DND-41 (cell line): ENCODE results near the gene CAPN12.
"Not testable (repeated sequence)": the region's sequence is repeated elsewhere in the genome, so short reads cannot be mapped to it uniquely, and the experiment has no call there.

ENCODE experiments used
- ATAC-seq: fragments of 200-7000 bp; cut with Tn5 transposase; 3 replicates; pipeline ENCODE4 v1.9.1; 2021; ENCODE audit warnings: low read depth; ENCODE audit not compliant: insufficient read depth
- DNase-seq: peaks from one replicate; pipeline ENCODE4 v3.0.0-alpha.2; 2020
- H2AFZ ChIP-seq: 2 replicates; pipeline ENCODE4 v1.6.0; 2012; ENCODE audit warnings: low read depth, low read length
- H3K27ac ChIP-seq: 2 replicates; pipeline ENCODE4 v1.5.1; 2012; ENCODE audit warnings: low read length, inconsistent platforms
- H3K27me3 ChIP-seq: fragments of 200-600 bp; sonication (generic); 2 replicates; pipeline ENCODE4 v1.6.0; 2012; ENCODE audit warnings: low read length, mild to moderate bottlenecking, inconsistent platforms; ENCODE audit not compliant: insufficient read depth, poor library complexity
- H3K36me3 ChIP-seq: 2 replicates; pipeline ENCODE4 v1.5.1; 2012; ENCODE audit warnings: low read length, inconsistent platforms; ENCODE audit not compliant: insufficient read depth
- H3K4me1 ChIP-seq: 2 replicates; pipeline ENCODE4 v1.5.1; 2012; ENCODE audit warnings: mild to moderate bottlenecking, low read length; ENCODE audit not compliant: insufficient read depth
- H3K4me2 ChIP-seq: 2 replicates; pipeline ENCODE4 v1.6.0; 2012; ENCODE audit warnings: mild to moderate bottlenecking, moderate library complexity, low read length, inconsistent platforms; ENCODE audit not compliant: insufficient read depth
- H3K4me3 ChIP-seq, 2 experiments: fragments of 200-600 bp in 1 of 2; shearing (Covaris generic) in 1 of 2; 2 replicates each; pipeline ENCODE4 v1.5.1; 2012 to 2016; ENCODE audit warnings: inconsistent platforms in 2 of 2, low read length in 2 of 2, mild to moderate bottlenecking in 2 of 2, low read depth in 1 of 2, moderate library complexity in 1 of 2
- H3K79me2 ChIP-seq: 2 replicates; pipeline ENCODE4 v1.6.0; 2012; ENCODE audit warnings: low read length, inconsistent platforms; ENCODE audit not compliant: insufficient read depth
- H3K9ac ChIP-seq: 2 replicates; pipeline ENCODE4 v1.6.0; 2012; ENCODE audit warnings: low read depth, mild to moderate bottlenecking, inconsistent platforms, low read length, moderate library complexity
- H3K9me3 ChIP-seq: 2 replicates; pipeline ENCODE4 v1.5.1; 2012; ENCODE audit warnings: low read length, moderate library complexity, mild to moderate bottlenecking, inconsistent platforms; ENCODE audit not compliant: insufficient read depth, severe bottlenecking
- H4K20me1 ChIP-seq: 2 replicates; pipeline ENCODE4 v1.6.0; 2012; ENCODE audit warnings: low read length; ENCODE audit not compliant: insufficient read depth
- EZH2 ChIP-seq: IDR thresholded peaks from 3 replicates; pipeline ENCODE4 v1.6.1; 2012; ENCODE audit warnings: borderline replicate concordance, low read depth, mild to moderate bottlenecking, moderate library complexity, low read length, inconsistent platforms; ENCODE audit not compliant: severe bottlenecking
- TF ChIP-seq, protein P1 (sequence below): IDR thresholded peaks from 2 replicates; pipeline ENCODE4 v1.5.1; 2012; ENCODE audit warnings: borderline replicate concordance, low read length, moderate library complexity, mild to moderate bottlenecking; ENCODE audit not compliant: poor library complexity, severe bottlenecking; ENCODE audit errors: extremely low read depth

Gene CAPN12

DNA sequence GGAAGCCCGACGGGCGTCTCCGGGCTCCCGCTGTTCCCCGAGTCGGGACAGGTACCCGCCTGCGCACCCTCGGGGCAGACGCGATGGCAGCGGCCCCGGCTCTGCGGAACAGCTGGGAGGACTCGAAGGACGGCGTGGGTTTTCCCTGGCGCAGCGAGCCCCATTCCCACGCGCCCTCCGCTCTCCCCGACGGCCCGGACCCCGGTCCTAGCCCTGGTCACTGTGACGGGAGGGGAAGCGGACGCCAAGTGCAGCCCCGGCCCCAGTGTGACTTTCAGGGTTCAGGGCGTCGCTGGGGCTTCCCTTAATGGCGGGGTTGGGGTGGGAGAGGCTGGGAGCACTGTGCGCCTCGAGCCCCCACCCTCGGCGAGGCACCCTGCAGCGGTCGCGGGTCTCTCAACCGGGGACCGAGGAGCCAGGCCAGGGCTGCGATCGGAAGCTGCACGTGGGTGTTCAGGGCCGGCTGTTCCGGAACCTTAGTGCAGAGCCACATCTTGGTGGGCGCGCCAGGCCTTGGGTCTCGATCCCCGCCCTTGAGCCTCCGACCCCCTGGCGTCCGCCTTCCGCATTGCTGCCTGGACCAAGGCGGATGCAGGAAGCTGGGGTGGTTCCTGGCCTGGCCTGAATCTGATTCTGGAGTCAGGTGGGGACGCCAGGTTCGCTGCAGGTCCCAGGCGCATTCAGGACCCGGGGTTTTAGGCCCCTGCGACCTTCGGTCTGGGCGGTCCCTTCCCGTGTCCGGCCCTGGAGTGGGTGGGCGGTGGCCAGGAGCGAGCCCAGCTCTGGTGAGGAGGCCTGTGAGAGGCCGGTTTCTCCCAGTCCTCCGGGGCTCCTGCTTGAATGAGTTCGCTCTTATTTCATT lies 48.2 kb upstream of the CAPN12 start:
- no peaks in the 10 kb centered on the region for H3K27me3 ChIP-seq
- no peak overlapping the region for H3K4me3 ChIP-seq
- no peaks in the 10 kb centered on the region for H3K4me1 ChIP-seq
- DNase-seq = no peak
- TF ChIP-seq, protein P1, sequence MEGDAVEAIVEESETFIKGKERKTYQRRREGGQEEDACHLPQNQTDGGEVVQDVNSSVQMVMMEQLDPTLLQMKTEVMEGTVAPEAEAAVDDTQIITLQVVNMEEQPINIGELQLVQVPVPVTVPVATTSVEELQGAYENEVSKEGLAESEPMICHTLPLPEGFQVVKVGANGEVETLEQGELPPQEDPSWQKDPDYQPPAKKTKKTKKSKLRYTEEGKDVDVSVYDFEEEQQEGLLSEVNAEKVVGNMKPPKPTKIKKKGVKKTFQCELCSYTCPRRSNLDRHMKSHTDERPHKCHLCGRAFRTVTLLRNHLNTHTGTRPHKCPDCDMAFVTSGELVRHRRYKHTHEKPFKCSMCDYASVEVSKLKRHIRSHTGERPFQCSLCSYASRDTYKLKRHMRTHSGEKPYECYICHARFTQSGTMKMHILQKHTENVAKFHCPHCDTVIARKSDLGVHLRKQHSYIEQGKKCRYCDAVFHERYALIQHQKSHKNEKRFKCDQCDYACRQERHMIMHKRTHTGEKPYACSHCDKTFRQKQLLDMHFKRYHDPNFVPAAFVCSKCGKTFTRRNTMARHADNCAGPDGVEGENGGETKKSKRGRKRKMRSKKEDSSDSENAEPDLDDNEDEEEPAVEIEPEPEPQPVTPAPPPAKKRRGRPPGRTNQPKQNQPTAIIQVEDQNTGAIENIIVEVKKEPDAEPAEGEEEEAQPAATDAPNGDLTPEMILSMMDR = no peak
- TF ChIP-seq EZH2 = no peak
- no peaks in the 10 kb centered on the region for H4K20me1 ChIP-seq
- no peaks in the 10 kb centered on the region for H3K36me3 ChIP-seq
- H3K79me2 ChIP-seq = no peaks in the 10 kb centered on the region
- H2AFZ ChIP-seq = no peak overlapping the region
- H3K9ac ChIP-seq = no peak overlapping the region
- no peak overlapping the region for H3K27ac ChIP-seq
- H3K4me2 ChIP-seq = no peak overlapping the region
- ATAC-seq = no peak
- H3K9me3 ChIP-seq = no peaks in the 10 kb centered on the region

DNA sequence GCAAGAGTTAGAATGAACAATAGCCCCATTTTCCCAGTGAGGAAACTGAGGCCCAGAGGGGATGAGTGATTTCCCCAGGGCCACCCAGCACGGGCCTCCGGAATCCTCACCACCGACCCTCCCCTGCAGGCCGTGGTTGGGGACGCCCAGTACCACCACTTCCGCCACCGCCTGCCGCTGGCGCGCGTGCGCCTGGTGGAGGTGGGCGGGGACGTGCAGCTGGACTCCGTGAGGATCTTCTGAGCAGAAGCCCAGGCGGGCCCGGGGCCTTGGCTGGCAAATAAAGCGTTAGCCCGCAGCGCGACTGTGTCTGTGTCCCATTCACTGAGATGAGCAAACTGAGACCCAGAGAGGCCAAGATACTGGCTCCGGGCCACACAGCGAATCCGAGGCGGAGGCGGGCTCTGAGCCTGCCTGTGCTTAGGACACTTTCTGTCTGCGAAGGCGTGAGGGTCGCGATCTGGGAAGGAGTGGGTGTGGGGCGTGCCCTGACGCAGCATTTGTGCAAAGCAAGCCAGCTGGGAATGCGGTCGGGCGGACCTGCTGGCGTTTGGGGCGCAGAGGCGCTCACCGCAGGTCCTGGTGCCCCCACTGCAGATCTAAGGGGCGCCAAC lies 47.3 kb upstream of the CAPN12 start:
- not testable (repeated sequence) for DNase-seq, H4K20me1 ChIP-seq, H3K9ac ChIP-seq, H3K27me3 ChIP-seq, H3K79me2 ChIP-seq, H3K9me3 ChIP-seq, H3K4me1 ChIP-seq, H3K4me3 ChIP-seq, H3K4me2 ChIP-seq, H2AFZ ChIP-seq, H3K27ac ChIP-seq, H3K36me3 ChIP-seq
- peak; percentile 82 for ATAC-seq

DNA sequence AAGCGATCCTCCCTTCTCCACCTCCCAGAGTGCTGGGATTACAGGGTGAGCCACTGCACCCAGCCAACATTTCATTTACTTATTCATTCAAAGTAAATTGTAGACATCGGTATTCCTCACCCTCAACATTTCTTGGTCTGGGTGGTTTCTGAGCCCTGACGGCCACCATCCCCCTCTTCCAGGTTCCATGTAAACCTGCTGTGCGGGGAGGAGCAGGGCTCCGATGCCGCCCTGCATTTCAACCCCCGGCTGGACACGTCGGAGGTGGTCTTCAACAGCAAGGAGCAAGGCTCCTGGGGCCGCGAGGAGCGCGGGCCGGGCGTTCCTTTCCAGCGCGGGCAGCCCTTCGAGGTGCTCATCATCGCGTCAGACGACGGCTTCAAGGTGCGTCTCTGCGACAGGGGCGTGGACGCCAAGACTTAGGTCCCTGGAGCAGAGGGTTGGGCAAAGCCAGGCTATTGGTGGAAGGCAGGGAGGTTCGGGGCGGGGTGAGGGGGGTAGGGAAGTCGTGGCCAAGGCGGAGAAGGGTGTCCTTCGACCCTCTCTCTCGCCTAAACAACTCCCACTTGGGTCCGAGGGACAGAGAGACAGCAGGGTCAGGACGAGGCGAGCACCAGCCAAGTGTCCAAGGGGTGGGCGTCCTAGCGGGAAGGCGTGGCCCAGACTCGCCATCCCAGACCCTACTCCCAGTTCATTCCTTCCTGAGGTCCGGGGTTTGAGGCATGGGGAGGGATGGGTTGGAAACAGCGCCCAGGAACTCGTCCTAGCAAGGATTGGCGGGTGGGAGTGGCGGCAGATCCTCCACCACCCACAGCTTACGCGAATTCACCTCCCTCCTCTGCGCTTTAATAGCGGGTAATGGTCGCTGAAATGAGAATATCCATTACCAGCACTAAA lies 46.5 kb upstream of the CAPN12 start:
- H2AFZ ChIP-seq, H3K4me2 ChIP-seq, ATAC-seq, H3K79me2 ChIP-seq, H3K27ac ChIP-seq, DNase-seq, H3K4me3 ChIP-seq, H3K36me3 ChIP-seq, H3K9ac ChIP-seq, H3K4me1 ChIP-seq, H3K27me3 ChIP-seq, H3K9me3 ChIP-seq, H4K20me1 ChIP-seq: not testable (repeated sequence)

DNA sequence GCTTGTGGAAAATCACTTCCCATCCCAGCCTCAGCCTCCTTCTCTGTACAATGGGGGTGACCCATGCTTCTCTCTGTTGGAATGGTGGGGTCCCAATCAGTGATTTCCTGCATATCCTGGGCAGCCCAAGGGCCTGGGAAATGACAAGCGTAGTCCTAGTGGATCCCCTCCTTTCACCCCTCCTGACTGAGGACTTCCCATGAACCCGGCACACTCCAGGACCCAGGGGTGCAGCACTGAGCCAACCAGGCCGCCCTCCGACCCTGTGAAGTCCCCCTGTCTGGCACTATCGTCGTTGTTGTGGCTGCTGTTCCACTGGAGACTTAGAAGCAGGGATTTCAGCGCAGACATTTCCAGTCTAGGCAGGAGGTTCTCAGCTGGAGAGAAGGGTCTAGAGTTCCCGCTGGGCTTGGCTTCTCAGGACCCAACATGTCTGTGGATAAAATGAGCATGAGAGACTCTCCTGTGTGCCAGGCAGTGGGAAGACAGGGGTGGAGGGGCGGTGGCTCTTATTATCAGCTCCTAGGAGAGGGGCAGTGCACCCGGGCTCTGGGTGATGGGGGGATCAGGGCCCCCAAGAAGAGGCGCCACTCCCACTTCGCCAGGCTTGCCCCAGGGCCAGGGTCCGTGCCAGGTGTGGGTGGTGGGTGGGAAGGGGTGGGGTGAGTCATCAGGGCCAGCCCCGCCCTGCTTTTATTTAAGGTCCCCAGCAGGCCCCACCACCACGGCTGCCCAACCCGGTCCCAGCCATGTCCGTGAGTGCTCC lies 44.4 kb upstream of the CAPN12 start, which contains the start of gene LGALS7B:
Gene LGALS7B (plus strand): TSS at position 723 of the 766 bp plus-strand sequence. CDS start 27 bp downstream, at position 750.
- H3K36me3 ChIP-seq = no peaks in the 10 kb centered on the region

More for the DNA sequence above, 44.4 kb upstream of the CAPN12 start, which contains the start of gene LGALS7B:
- TF ChIP-seq EZH2 = no peak
- TF ChIP-seq, protein P1 = no peak
- Histone ChIP-seq H3K4me2 (no peak within 1 kb of the TSS), H3K27me3 (no peaks in the 10 kb centered on the region), H4K20me1 (no peaks in the 10 kb centered on the region), H3K9ac (no peak within 1 kb of the TSS), H2AFZ (no peak within 1 kb of the TSS), H3K4me1 (no peaks in the 10 kb centered on the region), H3K79me2 (no peaks in the 10 kb centered on the region), H3K27ac (no peak within 1 kb of the TSS), H3K4me3 (no peak within 1 kb of the TSS), H3K9me3 (no peaks in the 10 kb centered on the region)
- ATAC-seq (no peak), DNase-seq (no peak)
